Activated naive CD8-positive, alpha-beta T cell treated with anti-CD3 and anti-CD28 coated beads, Interleukin-2, amount 10 ng/mL, durations not matched to agents 7 days and 5 days (primary cell): ENCODE data around the gene AAGAB. TPM values are rescaled to one million over a fixed set of nuclear protein-coding genes. Genes with fewer than 3 reads are reported as not detected.
A peak's percentile ranks its signal among the peaks of the same experiment; 100 is the strongest.

Source experiments
- ATAC-seq: fragments of 150-1000 bp; cut with Tn5 transposase; one replicate; pipeline ENCODE4 v1.10.0; 2021; ENCODE audit warnings: low read depth, moderate library complexity
- POLR2A ChIA-PET: fragments of 350-600 bp; sonication (Branson Sonifier 250); formaldehyde crosslinking; loops from one replicate; lab custom pipeline; 2021; ENCODE audit warnings: antibody characterized with exemption; lab: Charles Lee
- DNase-seq: peaks from one replicate; pipeline ENCODE4 v3.0.0; 2021
- H3K27ac Mint-ChIP-seq: one replicate; pipeline ENCODE4 v1.8.0; 2022; ENCODE audit warnings: mild to moderate bottlenecking, mixed read lengths
- H3K27me3 Mint-ChIP-seq: one replicate; pipeline ENCODE4 v1.8.0; 2022; ENCODE audit warnings: mild to moderate bottlenecking, moderate library complexity, mixed read lengths
- H3K36me3 Mint-ChIP-seq: one replicate; pipeline ENCODE4 v1.8.0; 2021; ENCODE audit warnings: mild to moderate bottlenecking, mixed read lengths
- H3K4me1 Mint-ChIP-seq: one replicate; pipeline ENCODE4 v1.8.0; 2021; ENCODE audit warnings: mixed read lengths
- H3K4me3 Mint-ChIP-seq: one replicate; pipeline ENCODE4 v1.8.0; 2022; ENCODE audit warnings: mild to moderate bottlenecking, moderate library complexity, mixed read lengths
- H3K9me3 Mint-ChIP-seq: one replicate; pipeline ENCODE4 v1.8.0; 2021; ENCODE audit warnings: mixed read lengths
- total RNA-seq, 2 experiments: library from RNA; stranded (reverse); gene quantifications; one replicate each; pipeline ENCODE4 v1.2.3, GENCODE V29; 2021

AAGAB gene
- total RNA-seq, 2 experiments from 2014 or later: 39.3 to 40.4 TPM

DNA sequence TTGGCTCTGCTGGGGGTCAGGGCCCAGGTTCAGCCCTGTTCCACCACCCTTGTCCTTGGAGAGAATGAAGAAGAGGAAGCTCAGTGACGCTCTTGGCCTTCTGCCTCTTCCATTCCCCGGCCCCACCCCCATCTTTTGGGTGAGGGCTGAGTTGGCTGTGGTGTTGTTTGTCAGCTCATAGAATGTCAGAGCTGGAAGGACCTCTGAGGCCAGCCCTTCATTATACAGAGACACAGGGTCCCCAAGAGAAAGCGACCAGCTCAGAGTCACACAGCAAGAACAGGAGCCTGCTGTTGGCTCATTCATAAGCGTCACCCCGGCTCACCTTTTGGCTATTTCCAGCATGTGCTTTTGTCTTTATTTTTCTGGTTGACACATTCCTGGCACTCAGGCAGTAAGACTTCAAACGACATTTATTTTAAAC, 68.2 kb downstream of the AAGAB start:
- Mint-ChIP-seq H3K9me3 (no peaks in the 10 kb centered on the region), H3K36me3 (peaks cover 11% of the 10 kb centered on the region), H3K27ac (peak overlapping the region; percentile 2), H3K4me3 (no peak overlapping the region), H3K4me1 (peaks cover 12% of the 10 kb centered on the region), H3K27me3 (no peaks in the 10 kb centered on the region)
- POLR2A ChIA-PET: no interaction called here
- DNase-seq (no peak), ATAC-seq (no peak)

DNA sequence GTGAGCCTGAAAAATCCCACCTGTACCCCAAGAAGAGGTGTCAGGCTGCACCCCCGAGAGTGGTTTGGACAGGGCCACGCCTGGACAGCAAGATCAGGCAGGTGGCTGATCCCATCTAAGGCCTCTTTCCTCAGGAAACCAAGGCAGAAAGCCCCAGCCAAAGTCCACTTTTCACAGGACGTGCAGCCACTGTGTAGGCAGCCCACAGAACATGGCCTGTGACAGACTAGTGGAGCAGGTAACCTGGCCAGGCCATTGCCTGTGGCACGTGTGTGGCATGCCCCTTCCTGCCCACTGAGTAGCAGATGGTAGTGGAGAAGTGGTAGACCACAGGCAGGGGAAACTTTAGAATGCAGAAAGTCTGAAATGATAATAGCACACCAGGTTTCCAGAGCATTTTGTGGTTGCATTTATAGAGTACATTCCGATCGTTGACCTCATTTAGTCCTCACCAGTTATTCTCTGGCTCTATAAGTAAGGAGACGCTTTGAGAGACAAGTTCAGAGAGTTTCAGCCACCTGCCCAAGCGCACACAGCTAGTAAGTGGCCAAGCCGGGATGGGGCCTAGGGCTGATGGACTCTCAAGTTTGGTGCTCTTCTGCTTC, 68.7 kb downstream of the AAGAB start:
- H3K4me3 Mint-ChIP-seq: no peak overlapping the region
- no peak for DNase-seq
- H3K36me3 Mint-ChIP-seq: peaks cover 8% of the 10 kb centered on the region
- H3K27ac Mint-ChIP-seq: peak overlapping the region; percentile 43
- H3K9me3 Mint-ChIP-seq: no peaks in the 10 kb centered on the region
- peaks cover 12% of the 10 kb centered on the region for H3K4me1 Mint-ChIP-seq
- POLR2A ChIA-PET: no interaction called here
- H3K27me3 Mint-ChIP-seq: no peaks in the 10 kb centered on the region
- ATAC-seq: peak; percentile 39

DNA sequence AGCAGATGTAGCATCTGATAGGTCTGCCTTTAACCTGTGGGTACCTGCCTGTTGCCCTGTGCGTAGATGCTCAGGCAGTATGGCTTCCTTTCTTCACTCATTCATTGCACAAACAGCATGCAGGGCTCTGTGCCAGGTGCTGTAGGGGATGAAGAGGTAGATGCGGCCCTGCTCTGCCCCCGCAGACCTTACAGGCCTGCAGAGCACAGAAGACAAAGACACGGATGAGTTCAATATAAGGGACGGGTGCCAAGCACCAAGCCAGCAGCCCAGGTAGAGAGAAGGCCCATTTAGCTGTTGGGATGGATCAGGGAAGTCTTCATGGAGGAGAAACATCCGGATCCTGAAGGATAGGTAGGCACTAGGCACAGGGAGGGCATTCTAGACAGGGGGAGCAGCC, 69.4 kb downstream of the AAGAB start:
- Mint-ChIP-seq H3K4me3 (no peak overlapping the region), H3K9me3 (no peaks in the 10 kb centered on the region), H3K27ac (peak overlapping the region; percentile 43), H3K27me3 (no peaks in the 10 kb centered on the region), H3K36me3 (peaks cover 8% of the 10 kb centered on the region), H3K4me1 (peaks cover 12% of the 10 kb centered on the region)
- POLR2A ChIA-PET: no interaction called here
- no peak for ATAC-seq
- DNase-seq: no peak

- POLR2A ChIA-PET: no interaction called here
- no peak overlapping the region for H3K27ac Mint-ChIP-seq
- H3K36me3 Mint-ChIP-seq: peaks cover 8% of the 10 kb centered on the region
- H3K4me3 Mint-ChIP-seq: no peak overlapping the region
- DNase-seq: no peak
- H3K9me3 Mint-ChIP-seq: no peaks in the 10 kb centered on the region
- peaks cover 12% of the 10 kb centered on the region for H3K4me1 Mint-ChIP-seq
- H3K27me3 Mint-ChIP-seq: no peaks in the 10 kb centered on the region
- ATAC-seq: no peak
These were observed 70.1 kb downstream of the AAGAB start for GRCh38 chr15:67184208-67184925.

GRCh38 chr15:67183443-67184169, 70.9 kb downstream of the AAGAB start:
- DNase-seq (no peak), ATAC-seq (no peak)
- POLR2A ChIA-PET: interaction anchor here (0.7 kb wide), 1 partner anchor 42 kb away, joined by 3 read pairs; no protein-coding TSS in a partner anchor
- no peak overlapping the region for H3K27ac Mint-ChIP-seq
- no peak overlapping the region for H3K4me3 Mint-ChIP-seq
- H3K27me3 Mint-ChIP-seq: no peaks in the 10 kb centered on the region
- peaks cover 12% of the 10 kb centered on the region for H3K4me1 Mint-ChIP-seq
- H3K9me3 Mint-ChIP-seq: no peaks in the 10 kb centered on the region
- peaks cover 4% of the 10 kb centered on the region for H3K36me3 Mint-ChIP-seq

GRCh38 chr15:67181221-67181639, 73.2 kb downstream of the AAGAB start:
- H3K9me3 Mint-ChIP-seq: no peaks in the 10 kb centered on the region
- H3K27me3 Mint-ChIP-seq: no peaks in the 10 kb centered on the region
- POLR2A ChIA-PET: no interaction called here
- peaks cover 2% of the 10 kb centered on the region for H3K36me3 Mint-ChIP-seq
- DNase-seq: no peak
- H3K4me3 Mint-ChIP-seq: no peak overlapping the region
- no peak for ATAC-seq
- no peak overlapping the region for H3K27ac Mint-ChIP-seq
- H3K4me1 Mint-ChIP-seq: peaks cover 12% of the 10 kb centered on the region

GRCh38 chr15:67180514-67181191, 73.8 kb downstream of the AAGAB start:
- Mint-ChIP-seq H3K9me3 (no peaks in the 10 kb centered on the region), H3K4me3 (no peak overlapping the region), H3K27me3 (no peaks in the 10 kb centered on the region), H3K27ac (no peak overlapping the region), H3K4me1 (peaks cover 11% of the 10 kb centered on the region), H3K36me3 (peaks cover 2% of the 10 kb centered on the region)
- ATAC-seq: no peak
- POLR2A ChIA-PET: no interaction called here
- DNase-seq: no peak

GRCh38 chr15:67180035-67180434, 74.4 kb downstream of the AAGAB start:
- Mint-ChIP-seq H3K27ac (no peak overlapping the region), H3K4me3 (no peak overlapping the region), H3K27me3 (no peaks in the 10 kb centered on the region), H3K36me3 (peaks cover 2% of the 10 kb centered on the region), H3K4me1 (peaks cover 7% of the 10 kb centered on the region), H3K9me3 (no peaks in the 10 kb centered on the region)
- POLR2A ChIA-PET: no interaction called here
- no peak for ATAC-seq
- no peak for DNase-seq

DNA sequence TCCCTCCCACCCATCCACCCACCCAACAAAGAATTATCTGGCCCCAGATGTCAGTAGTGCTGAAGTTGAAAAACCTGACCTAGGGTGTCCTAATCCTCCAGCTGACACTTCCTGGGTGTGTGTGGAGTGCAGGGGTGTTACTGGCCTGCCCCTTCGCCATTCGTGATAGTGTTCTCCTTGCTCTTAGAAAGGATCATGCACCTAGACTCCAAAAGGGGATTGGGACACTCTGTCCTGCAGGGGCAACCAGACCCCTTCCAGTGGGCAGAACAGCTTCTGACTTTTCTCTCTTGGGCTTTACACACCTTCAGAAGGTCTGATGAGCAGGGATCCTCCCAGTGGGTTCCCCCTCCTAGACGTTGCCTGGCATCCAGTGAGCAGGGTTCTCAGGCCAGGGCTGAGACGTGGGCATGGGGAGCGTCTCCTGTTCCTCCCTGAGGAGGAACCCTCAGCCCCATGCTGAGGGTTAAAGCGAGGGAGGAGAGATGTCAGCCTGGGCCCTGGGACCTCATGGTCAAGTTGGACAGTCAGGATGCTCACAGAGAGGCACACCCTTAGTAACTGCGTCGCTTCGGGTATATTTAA, 75.0 kb downstream of the AAGAB start:
- no peak for ATAC-seq
- POLR2A ChIA-PET: no interaction called here
- Mint-ChIP-seq H3K27ac (no peak overlapping the region), H3K4me1 (peaks cover 8% of the 10 kb centered on the region), H3K27me3 (no peaks in the 10 kb centered on the region), H3K4me3 (no peak overlapping the region), H3K9me3 (no peaks in the 10 kb centered on the region), H3K36me3 (no peaks in the 10 kb centered on the region)
- DNase-seq: no peak

- Mint-ChIP-seq H3K36me3 (no peaks in the 10 kb centered on the region), H3K27ac (no peak overlapping the region)
- POLR2A ChIA-PET: interaction anchor here (0.6 to 1.0 kb wide), 2 partner anchors 42 to 95 kb away, joined by 3 to 6 read pairs; no protein-coding TSS in a partner anchor
These were observed 75.8 kb downstream of the AAGAB start for GRCh38 chr15:67178569-67179210.

GRCh38 chr15:67177752-67178151, 76.7 kb downstream of the AAGAB start:
- Mint-ChIP-seq H3K36me3 (peaks cover 2% of the 10 kb centered on the region), H3K27ac (no peak overlapping the region), H3K9me3 (no peaks in the 10 kb centered on the region), H3K4me3 (no peak overlapping the region), H3K4me1 (peaks cover 12% of the 10 kb centered on the region), H3K27me3 (no peaks in the 10 kb centered on the region)
- peak; percentile 21 for DNase-seq
- POLR2A ChIA-PET: interaction anchor here (0.6 kb wide), 1 partner anchor 121 kb away, joined by 3 read pairs; no protein-coding TSS in a partner anchor
- ATAC-seq: no peak

More at GRCh38 chr15:67178569-67179210, 75.8 kb downstream of the AAGAB start:
- ATAC-seq (no peak), DNase-seq (no peak)
- Mint-ChIP-seq H3K27me3 (no peaks in the 10 kb centered on the region), H3K4me3 (no peak overlapping the region), H3K4me1 (peaks cover 10% of the 10 kb centered on the region), H3K9me3 (no peaks in the 10 kb centered on the region)

GRCh38 chr15:67176195-67176971, 78.1 kb downstream of the AAGAB start:
- H3K9me3 Mint-ChIP-seq: no peaks in the 10 kb centered on the region
- peaks cover 12% of the 10 kb centered on the region for H3K4me1 Mint-ChIP-seq
- POLR2A ChIA-PET: no interaction called here
- peaks cover 2% of the 10 kb centered on the region for H3K36me3 Mint-ChIP-seq
- ATAC-seq (no peak), DNase-seq (peak; percentile 10)
- no peak overlapping the region for H3K4me3 Mint-ChIP-seq
- H3K27me3 Mint-ChIP-seq: no peaks in the 10 kb centered on the region
- peak overlapping the region; percentile 49 for H3K27ac Mint-ChIP-seq
